ENCODE measurements around the gene TLE3.

- TF ChIP-seq YY1 (IDR thresholded peaks at IDR 0.05; ENCODE audit: insufficient read depth, insufficient read length) (no peak), ZNF274 (IDR thresholded peaks at IDR 0.05; ENCODE audit: low read depth, low read length) (no peak), SUZ12 (IDR thresholded peaks at IDR 0.05; ENCODE audit: extremely low read depth, insufficient read depth, insufficient read length) (no peak)
Observed at GRCh38 chr15:70048198-70048565, 49.5 kb downstream of the TLE3 start.
